Breast epithelium (tissue), 3 donors: ENCODE measurements around the gene TSPAN1.

Experiments used
- CTCF ChIP-seq, 3 donors: fragments of 450-650 bp; IDR thresholded peaks; one replicate each; pipeline ENCODE4 v1.5.1; 2016 to 2017; ENCODE audit warnings: antibody characterized with exemption in 3 of 3, mild to moderate bottlenecking in 3 of 3, moderate library complexity in 3 of 3
- POLR2A ChIP-seq: fragments of 450-650 bp; IDR thresholded peaks from one replicate; pipeline ENCODE4 v1.6.1; 2016; ENCODE audit warnings: antibody characterized with exemption, mild to moderate bottlenecking, moderate library complexity

DNA sequence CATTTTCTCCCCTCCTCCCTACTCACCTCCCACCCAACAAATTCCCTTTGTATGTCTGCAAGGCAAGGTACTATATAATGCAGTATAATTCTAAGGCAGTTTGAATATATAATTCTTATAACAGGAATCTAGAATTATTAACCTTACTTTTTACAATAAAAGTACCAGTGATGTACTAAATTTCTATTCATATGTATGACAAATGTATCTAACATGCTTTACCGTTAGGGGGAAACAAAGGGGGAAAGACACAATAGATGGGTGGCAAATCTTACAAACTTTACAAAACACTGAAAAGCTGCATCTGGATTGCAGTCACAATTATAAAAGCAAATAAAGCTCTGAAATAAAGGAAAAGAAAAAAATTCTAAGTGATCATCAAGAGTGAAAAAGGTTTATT lies 44.8 kb upstream of the TSPAN1 start:
- TF ChIP-seq CTCF (IDR thresholded peaks at IDR 0.05) (no peak), POLR2A (no peak)
